SK-N-SH treated with all-trans-retinoic acid at 6 μM for 48 hours (cell line): ENCODE measurements around the gene QSOX2.

Source experiments
- ATAC-seq: fragments of 200-7000 bp; cut with Tn5 transposase; 3 replicates; pipeline ENCODE4 v1.9.1; 2020; ENCODE audit warnings: mild to moderate bottlenecking, moderate library complexity
- ARNTL ChIP-seq: fragments of 450-650 bp; formaldehyde crosslinking; IDR thresholded peaks from 2 replicates; pipeline ENCODE4 v1.5.0; 2020; ENCODE audit warnings: low read depth, mild to moderate bottlenecking, moderate library complexity, borderline replicate concordance
- BACH2 ChIP-seq: fragments of 250-450 bp; sonication (Bioruptor Pico); IDR thresholded peaks from 2 replicates; pipeline ENCODE4 v1.9.0; 2021; ENCODE audit warnings: mild to moderate bottlenecking, borderline replicate concordance
- CREB5 ChIP-seq: fragments of 250-450 bp; sonication (Bioruptor Pico); IDR thresholded peaks from 2 replicates; pipeline ENCODE4 v1.5.1; 2020; ENCODE audit warnings: low read depth, mild to moderate bottlenecking, moderate library complexity
- CSDC2 ChIP-seq: fragments of 250-450 bp; sonication (Bioruptor Pico); IDR thresholded peaks from 2 replicates; pipeline ENCODE4 v1.5.0; 2020; ENCODE audit warnings: mild to moderate bottlenecking, moderate library complexity
- CSRNP3 ChIP-seq: fragments of 250-450 bp; sonication (Bioruptor Pico); IDR thresholded peaks from 2 replicates; pipeline ENCODE4 v1.5.1; 2021; ENCODE audit warnings: mild to moderate bottlenecking, moderate library complexity
- ESRRG ChIP-seq: fragments of 250-450 bp; sonication (Bioruptor Pico); IDR thresholded peaks from 2 replicates; pipeline ENCODE4 v1.6.1; 2021; ENCODE audit warnings: mild to moderate bottlenecking
- GLIS3 ChIP-seq: fragments of 250-450 bp; sonication (Bioruptor Pico); IDR thresholded peaks from 2 replicates; pipeline ENCODE4 v1.5.0; 2020; ENCODE audit warnings: mild to moderate bottlenecking, moderate library complexity
- ISL1 ChIP-seq: fragments of 250-450 bp; sonication (Bioruptor Pico); IDR thresholded peaks from 2 replicates; pipeline ENCODE4 v2.1.2; 2022; ENCODE audit warnings: mild to moderate bottlenecking, moderate library complexity
- OSR1 ChIP-seq: fragments of 250-450 bp; sonication (Bioruptor Pico); IDR thresholded peaks from 2 replicates; pipeline ENCODE4 v1.8.0; 2022; ENCODE audit warnings: moderate library complexity, mild to moderate bottlenecking, inconsistent platforms
- PATZ1 ChIP-seq: fragments of 250-450 bp; sonication (Bioruptor Pico); IDR thresholded peaks from 2 replicates; pipeline ENCODE4 v1.8.0; 2020; ENCODE audit warnings: mild to moderate bottlenecking, moderate library complexity, borderline replicate concordance
- POU6F1 ChIP-seq: fragments of 250-450 bp; sonication (Bioruptor Pico); IDR thresholded peaks from 2 replicates; pipeline ENCODE4 v1.8.0; 2021; ENCODE audit warnings: low read depth, mild to moderate bottlenecking, moderate library complexity, borderline replicate concordance
- PPARA ChIP-seq: fragments of 250-450 bp; sonication (Bioruptor Pico); IDR thresholded peaks from 2 replicates; pipeline ENCODE4 v1.5.0; 2020; ENCODE audit warnings: mild to moderate bottlenecking, borderline replicate concordance
- RARB ChIP-seq: fragments of 250-450 bp; sonication (Bioruptor Pico); IDR thresholded peaks from 2 replicates; pipeline ENCODE4 v1.8.0; 2021; ENCODE audit warnings: mild to moderate bottlenecking, moderate library complexity
- TCF4 ChIP-seq: fragments of 250-450 bp; sonication (Bioruptor Pico); IDR thresholded peaks from 2 replicates; pipeline ENCODE4 v1.8.0; 2021; ENCODE audit warnings: mild to moderate bottlenecking, moderate library complexity, borderline replicate concordance
- TOX ChIP-seq: fragments of 250-450 bp; sonication (Bioruptor Pico); IDR thresholded peaks from 2 replicates; pipeline ENCODE4 v1.8.0; 2021; ENCODE audit warnings: mild to moderate bottlenecking, moderate library complexity, borderline replicate concordance
- ZC3H10 ChIP-seq: fragments of 250-450 bp; sonication (Bioruptor Pico); IDR thresholded peaks from 2 replicates; pipeline ENCODE4 v1.5.1; 2021; ENCODE audit warnings: mild to moderate bottlenecking, moderate library complexity
- ZFP3 ChIP-seq: fragments of 250-450 bp; sonication (Bioruptor Pico); IDR thresholded peaks from 2 replicates; pipeline ENCODE4 v1.5.0; 2020; ENCODE audit warnings: mild to moderate bottlenecking, moderate library complexity
- ZNF565 ChIP-seq: fragments of 450-650 bp; formaldehyde crosslinking; conservative IDR thresholded peaks from 2 replicates; pipeline ENCODE4 v1.5.0; 2020; ENCODE audit warnings: low read depth, mild to moderate bottlenecking, moderate library complexity
- TF ChIP-seq, protein P1 (sequence below): fragments of 250-450 bp; sonication (Bioruptor Pico); IDR thresholded peaks from 2 replicates; pipeline ENCODE4 v1.5.0; 2020; ENCODE audit warnings: mild to moderate bottlenecking, moderate library complexity

The QSOX2 gene

DNA sequence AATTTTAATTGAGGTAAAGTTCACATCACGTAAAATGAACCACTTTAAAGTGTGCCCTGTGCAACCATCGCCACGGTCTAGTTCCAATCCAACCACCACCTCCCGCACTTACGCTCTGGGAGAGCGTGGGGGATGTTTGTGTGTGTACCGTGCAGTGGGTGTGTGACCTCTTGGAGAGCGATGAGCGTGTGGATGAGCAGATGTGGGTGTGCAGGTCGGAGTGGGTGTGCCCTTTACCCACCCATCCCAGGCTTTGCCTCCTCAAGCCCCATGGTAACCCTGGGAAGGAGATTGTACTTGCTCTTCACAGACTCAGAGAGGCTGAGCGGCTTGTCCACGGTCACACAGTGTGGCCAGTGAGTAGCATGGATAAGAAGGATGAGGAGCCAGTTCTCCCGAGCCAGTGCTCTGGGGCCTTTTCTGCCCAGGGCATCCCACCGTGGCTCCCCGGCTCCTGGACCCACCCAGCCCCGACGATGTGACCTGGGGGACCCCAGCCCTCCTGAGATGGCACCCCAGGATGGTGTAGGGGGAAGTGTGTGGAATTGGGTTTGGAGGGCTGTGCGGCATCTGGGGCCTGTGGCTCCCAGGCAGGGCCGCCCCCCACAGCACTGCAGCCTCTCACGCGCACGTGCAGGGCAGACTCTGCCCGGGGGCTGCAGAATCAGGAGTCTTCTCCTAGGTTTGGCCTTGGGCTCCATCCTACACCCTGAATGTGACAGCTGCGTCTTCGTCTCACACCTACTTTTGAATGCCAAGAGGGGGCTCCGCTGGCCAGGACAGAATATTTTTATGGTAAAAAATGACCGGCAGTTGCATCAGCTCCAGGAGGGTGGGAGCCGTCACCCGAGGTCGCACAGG is 54.3 kb downstream of the QSOX2 start:
- no peak for ATAC-seq
- TF ChIP-seq ARNTL (CRISPR knock-in tag) (no peak), POU6F1 (no peak), ZNF565 (CRISPR knock-in tag) (no peak), ESRRG (no peak), PATZ1 (CRISPR knock-in tag) (no peak), ZFP3 (CRISPR knock-in tag) (no peak), ZC3H10 (CRISPR knock-in tag) (no peak), GLIS3 (CRISPR knock-in tag) (no peak), TCF4 (CRISPR knock-in tag) (no peak), TOX (CRISPR knock-in tag) (no peak), ISL1 (CRISPR knock-in tag) (no peak), PPARA (CRISPR knock-in tag) (no peak), RARB (CRISPR knock-in tag) (no peak), CSDC2 (CRISPR knock-in tag) (no peak), OSR1 (CRISPR knock-in tag) (no peak), CSRNP3 (CRISPR knock-in tag) (no peak)
- TF ChIP-seq, protein P1, sequence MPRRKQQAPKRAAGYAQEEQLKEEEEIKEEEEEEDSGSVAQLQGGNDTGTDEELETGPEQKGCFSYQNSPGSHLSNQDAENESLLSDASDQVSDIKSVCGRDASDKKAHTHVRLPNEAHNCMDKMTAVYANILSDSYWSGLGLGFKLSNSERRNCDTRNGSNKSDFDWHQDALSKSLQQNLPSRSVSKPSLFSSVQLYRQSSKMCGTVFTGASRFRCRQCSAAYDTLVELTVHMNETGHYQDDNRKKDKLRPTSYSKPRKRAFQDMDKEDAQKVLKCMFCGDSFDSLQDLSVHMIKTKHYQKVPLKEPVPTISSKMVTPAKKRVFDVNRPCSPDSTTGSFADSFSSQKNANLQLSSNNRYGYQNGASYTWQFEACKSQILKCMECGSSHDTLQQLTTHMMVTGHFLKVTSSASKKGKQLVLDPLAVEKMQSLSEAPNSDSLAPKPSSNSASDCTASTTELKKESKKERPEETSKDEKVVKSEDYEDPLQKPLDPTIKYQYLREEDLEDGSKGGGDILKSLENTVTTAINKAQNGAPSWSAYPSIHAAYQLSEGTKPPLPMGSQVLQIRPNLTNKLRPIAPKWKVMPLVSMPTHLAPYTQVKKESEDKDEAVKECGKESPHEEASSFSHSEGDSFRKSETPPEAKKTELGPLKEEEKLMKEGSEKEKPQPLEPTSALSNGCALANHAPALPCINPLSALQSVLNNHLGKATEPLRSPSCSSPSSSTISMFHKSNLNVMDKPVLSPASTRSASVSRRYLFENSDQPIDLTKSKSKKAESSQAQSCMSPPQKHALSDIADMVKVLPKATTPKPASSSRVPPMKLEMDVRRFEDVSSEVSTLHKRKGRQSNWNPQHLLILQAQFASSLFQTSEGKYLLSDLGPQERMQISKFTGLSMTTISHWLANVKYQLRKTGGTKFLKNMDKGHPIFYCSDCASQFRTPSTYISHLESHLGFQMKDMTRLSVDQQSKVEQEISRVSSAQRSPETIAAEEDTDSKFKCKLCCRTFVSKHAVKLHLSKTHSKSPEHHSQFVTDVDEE (CRISPR knock-in tag): no peak

DNA sequence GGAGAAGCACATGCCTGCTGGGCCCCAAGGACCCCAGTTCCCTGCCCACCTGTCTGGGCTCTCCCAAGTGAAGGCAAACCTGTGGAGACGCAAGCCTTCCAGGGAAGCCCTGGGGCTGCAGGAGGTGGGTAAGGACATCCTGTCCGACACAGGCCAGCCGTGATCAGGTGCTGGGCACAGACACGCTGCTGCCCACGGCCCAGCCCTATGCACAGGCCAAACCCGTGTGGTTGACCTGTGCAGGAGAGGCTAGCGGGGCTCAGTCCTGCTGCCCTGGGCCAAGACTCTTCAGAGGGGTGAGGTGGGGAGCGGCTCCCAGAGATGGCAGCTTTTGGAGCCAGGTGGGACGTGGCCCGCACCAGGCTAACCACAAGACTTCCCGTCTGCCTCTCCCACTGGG is 55.0 kb downstream of the QSOX2 start:
- TF ChIP-seq CSRNP3 (CRISPR knock-in tag): no peak
- TF ChIP-seq ESRRG: no peak
- TF ChIP-seq BACH2 (CRISPR knock-in tag): no peak
- TF ChIP-seq POU6F1: no peak
- TF ChIP-seq ZC3H10 (CRISPR knock-in tag): no peak
- TF ChIP-seq OSR1 (CRISPR knock-in tag): no peak
- TF ChIP-seq CSDC2 (CRISPR knock-in tag): no peak
- no peak for TF ChIP-seq ISL1 (CRISPR knock-in tag)
- TF ChIP-seq CREB5 (CRISPR knock-in tag): no peak
- TF ChIP-seq RARB (CRISPR knock-in tag): no peak
- no peak for TF ChIP-seq PPARA (CRISPR knock-in tag)
- TF ChIP-seq, all 23 proteins: peak for 0
- no peak; the same call in 2 of the 3 replicates for ATAC-seq
